HG03460 (cell line): Measurements from ENCODE around the gene CARD9.
A peak's percentile ranks its signal among the peaks of the same experiment; 100 is the strongest.

Experiments used
- ATAC-seq: cut with Tn5 transposase; IDR thresholded peaks from one replicate; pipeline ENCODE4 v1.9.1; 2021; ENCODE audit not compliant: unreplicated experiment

The CARD9 gene

GRCh38 chr9:136401173-136401922 is 27.9 kb upstream of the CARD9 start:
- no peak for ATAC-seq

GRCh38 chr9:136400038-136400834 is 26.8 kb upstream of the CARD9 start, which contains the start of gene SNAPC4:
TSS of gene SNAPC4 (minus strand) at chr9:136400170. CDS start at chr9:136398428, 1,742 bp downstream.
- peak; percentile 71 for ATAC-seq

GRCh38 chr9:136399176-136400037 is 25.9 kb upstream of the CARD9 start:
- ATAC-seq, result no peak

- no peak for ATAC-seq
These were observed 24.8 kb upstream of the CARD9 start for GRCh38 chr9:136398286-136398685.

- no peak for ATAC-seq
These were observed 24.2 kb upstream of the CARD9 start for GRCh38 chr9:136397643-136398042.

GRCh38 chr9:136396219-136396515 is 22.7 kb upstream of the CARD9 start:
- ATAC-seq, result no peak

- ATAC-seq, result no peak
These were observed 22.1 kb upstream of the CARD9 start for GRCh38 chr9:136395345-136396218.

GRCh38 chr9:136395020-136395340 is 21.5 kb upstream of the CARD9 start:
- no peak for ATAC-seq

- no peak for ATAC-seq
These were observed 21.0 kb upstream of the CARD9 start for GRCh38 chr9:136394312-136395019.

- ATAC-seq, result no peak
These were observed 20.1 kb upstream of the CARD9 start for GRCh38 chr9:136393531-136393930.

GRCh38 chr9:136392538-136393449 is 19.3 kb upstream of the CARD9 start:
- ATAC-seq, result no peak

- no peak for ATAC-seq
These were observed 18.5 kb upstream of the CARD9 start for GRCh38 chr9:136391737-136392537.

GRCh38 chr9:136389396-136389795 is 15.9 kb upstream of the CARD9 start:
- no peak for ATAC-seq

GRCh38 chr9:136387217-136387616 is 13.7 kb upstream of the CARD9 start:
- no peak for ATAC-seq

GRCh38 chr9:136386018-136386417 is 12.5 kb upstream of the CARD9 start:
- ATAC-seq, result no peak

GRCh38 chr9:136385015-136385414 is 11.5 kb upstream of the CARD9 start:
- ATAC-seq, result no peak

GRCh38 chr9:136383436-136383835 is 10.0 kb upstream of the CARD9 start:
- no peak for ATAC-seq

GRCh38 chr9:136381966-136382513 is 8.6 kb upstream of the CARD9 start:
- no peak for ATAC-seq
